ENCODE results near the gene HPN. TPM values are rescaled to one million over a fixed set of nuclear protein-coding genes. Genes with fewer than 3 reads are reported as not detected.
A peak's percentile ranks its signal among the peaks of the same experiment; 100 is the strongest.

The HPN gene
- total and polyA plus RNA-seq, 2 of the 13 experiments (the other 11 are each of a cell fraction or from before 2014, with no cell fraction given) = 46.7 to 261 TPM

GRCh38 chr19:35039881-35040825, 1.4 kb upstream of the HPN start (continued):
- TF ChIP-seq ELF3 (CRISPR knock-in tag; IDR thresholded peaks at IDR 0.05) (no peak), KDM6A (CRISPR knock-in tag; IDR thresholded peaks at IDR 0.05; ENCODE audit: low read depth) (peak; percentile 86), PCBP1 (IDR thresholded peaks at IDR 0.05; ENCODE audit: borderline replicate concordance, low read depth, low read length) (peak; percentile 65; the same call in 1 of the 2 replicates), BORCS8-MEF2B (CRISPR knock-in tag; IDR thresholded peaks at IDR 0.05) (no peak), ZNF609 (CRISPR knock-in tag; IDR thresholded peaks at IDR 0.05; ENCODE audit: borderline replicate concordance) (0 out of 2 replicates have a peak, but pooled peaks have one; percentile 13), ARID4A (CRISPR knock-in tag; IDR thresholded peaks at IDR 0.05; ENCODE audit: borderline replicate concordance) (no peak), ZBTB42 (CRISPR knock-in tag; IDR thresholded peaks at IDR 0.05) (0 out of 2 replicates have a peak, but pooled peaks have one; percentile 1), ZNF740 (CRISPR knock-in tag; IDR thresholded peaks at IDR 0.05) (peak; percentile 10; the same call in 1 of the 2 replicates), CC2D1A (CRISPR knock-in tag; IDR thresholded peaks at IDR 0.05) (no peak), ZNF34 (CRISPR knock-in tag; IDR thresholded peaks at IDR 0.05; ENCODE audit: borderline replicate concordance) (0 out of 2 replicates have a peak, but pooled peaks have one; percentile 8), RFXAP (CRISPR knock-in tag; IDR thresholded peaks at IDR 0.05; ENCODE audit: borderline replicate concordance) (no peak), MED8 (CRISPR knock-in tag; IDR thresholded peaks at IDR 0.05; ENCODE audit: insufficient replicate concordance) (no peak), RXRA (CRISPR knock-in tag; IDR thresholded peaks at IDR 0.05) (no peak; the same call in none of the 2 replicates), ZBTB37 (CRISPR knock-in tag; IDR thresholded peaks at IDR 0.05) (no peak), ZBTB43 (CRISPR knock-in tag; conservative IDR thresholded peaks at IDR 0.05) (no peak)
